GM10248 (cell line): Measurements from ENCODE around the gene MAP1LC3A.

ENCODE experiments used
- CTCF ChIA-PET: fragments of 300-600 bp; sonication (Branson Sonifier 250); formaldehyde crosslinking; extraction: SDS; loops from one replicate; lab custom pipeline; 2021; ENCODE audit warnings: antibody characterized with exemption; lab: Yijun Ruan, JAX
- POLR2A ChIA-PET: fragments of 350-650 bp; sonication (Branson Sonifier 250); formaldehyde crosslinking; extraction: SDS; loops from one replicate; lab custom pipeline; 2020; ENCODE audit warnings: antibody characterized with exemption; lab: Yijun Ruan, JAX
- DNase-seq: peaks from one replicate; pipeline ENCODE4 v3.0.0; 2012; ENCODE audit errors: extremely low spot score
- TF ChIP-seq, protein P1 (sequence below): IDR thresholded peaks from 2 replicates; pipeline ENCODE4 v1.5.1; 2012; ENCODE audit warnings: mild to moderate bottlenecking, low read depth; ENCODE audit errors: extremely low read depth, missing control alignments, control extremely low read depth

MAP1LC3A gene

DNA sequence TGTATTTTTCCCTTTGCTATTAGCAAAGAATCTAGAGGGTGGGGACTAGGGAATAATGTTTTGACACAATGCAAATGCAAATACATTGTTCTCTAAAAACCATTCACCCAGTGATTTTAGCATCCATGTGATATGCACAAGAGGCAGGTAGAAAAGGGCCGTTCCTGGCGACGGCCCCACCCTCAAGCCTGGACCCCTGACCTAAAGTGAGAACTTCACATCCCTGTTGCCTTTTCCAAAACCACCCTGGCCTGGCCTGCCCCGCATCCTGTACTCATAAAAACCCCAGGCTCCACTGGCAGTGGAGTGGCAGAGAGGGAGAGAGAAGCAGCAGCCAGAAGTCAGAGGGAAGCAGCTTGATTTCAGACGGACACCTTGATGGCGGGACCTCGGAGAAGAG, 48.5 kb downstream of the MAP1LC3A start:
- ChIA-PET POLR2A (no interaction called here), CTCF (interaction anchor here (1.0 to 1.8 kb wide), 2 partner anchors 34 to 43 kb away, joined by 3 read pairs; no protein-coding TSS in a partner anchor)
- DNase-seq: no peak
- TF ChIP-seq, protein P1, sequence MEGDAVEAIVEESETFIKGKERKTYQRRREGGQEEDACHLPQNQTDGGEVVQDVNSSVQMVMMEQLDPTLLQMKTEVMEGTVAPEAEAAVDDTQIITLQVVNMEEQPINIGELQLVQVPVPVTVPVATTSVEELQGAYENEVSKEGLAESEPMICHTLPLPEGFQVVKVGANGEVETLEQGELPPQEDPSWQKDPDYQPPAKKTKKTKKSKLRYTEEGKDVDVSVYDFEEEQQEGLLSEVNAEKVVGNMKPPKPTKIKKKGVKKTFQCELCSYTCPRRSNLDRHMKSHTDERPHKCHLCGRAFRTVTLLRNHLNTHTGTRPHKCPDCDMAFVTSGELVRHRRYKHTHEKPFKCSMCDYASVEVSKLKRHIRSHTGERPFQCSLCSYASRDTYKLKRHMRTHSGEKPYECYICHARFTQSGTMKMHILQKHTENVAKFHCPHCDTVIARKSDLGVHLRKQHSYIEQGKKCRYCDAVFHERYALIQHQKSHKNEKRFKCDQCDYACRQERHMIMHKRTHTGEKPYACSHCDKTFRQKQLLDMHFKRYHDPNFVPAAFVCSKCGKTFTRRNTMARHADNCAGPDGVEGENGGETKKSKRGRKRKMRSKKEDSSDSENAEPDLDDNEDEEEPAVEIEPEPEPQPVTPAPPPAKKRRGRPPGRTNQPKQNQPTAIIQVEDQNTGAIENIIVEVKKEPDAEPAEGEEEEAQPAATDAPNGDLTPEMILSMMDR: no peak
